Mucosa of rectum (tissue), 2 donors: Measurements from ENCODE around the gene SLC25A21.

Experiments
- H3K27ac ChIP-seq, 2 donors: one replicate each; pipeline ENCODE4 v1.7.0; 2013; ENCODE audit warnings: inconsistent platforms in 2 of 2, low read depth in 2 of 2, low read length in 2 of 2
- H3K27me3 ChIP-seq, 2 donors: one replicate each; pipeline ENCODE4 v1.7.0; 2013; ENCODE audit warnings: low read length in 2 of 2; ENCODE audit not compliant: control insufficient read depth in 2 of 2, insufficient read depth in 2 of 2
- H3K36me3 ChIP-seq, 2 donors: one replicate each; pipeline ENCODE4 v1.7.0; 2013; ENCODE audit warnings: low read length in 2 of 2; ENCODE audit not compliant: control insufficient read depth in 2 of 2, insufficient read depth in 2 of 2
- H3K4me1 ChIP-seq, 2 donors: one replicate each; pipeline ENCODE4 v1.7.0; 2013; ENCODE audit warnings: low read length in 2 of 2, mild to moderate bottlenecking in 1 of 2; ENCODE audit not compliant: control insufficient read depth in 2 of 2, insufficient read depth in 2 of 2
- H3K4me3 ChIP-seq, 2 donors: one replicate each; pipeline ENCODE4 v1.7.0; 2013; ENCODE audit warnings: low read length in 2 of 2
- H3K9ac ChIP-seq, 2 donors: one replicate each; pipeline ENCODE4 v1.7.0; 2013; ENCODE audit warnings: low read length in 2 of 2, low read depth in 1 of 2, mild to moderate bottlenecking in 1 of 2
- H3K9me3 ChIP-seq, 2 donors: one replicate each; pipeline ENCODE4 v1.7.0; 2013; ENCODE audit warnings: low read length in 2 of 2; ENCODE audit not compliant: control insufficient read depth in 2 of 2
- donor health status: healthy.
- donor health status: Normal muscosa, but diverticular disease.

SLC25A21 gene

DNA sequence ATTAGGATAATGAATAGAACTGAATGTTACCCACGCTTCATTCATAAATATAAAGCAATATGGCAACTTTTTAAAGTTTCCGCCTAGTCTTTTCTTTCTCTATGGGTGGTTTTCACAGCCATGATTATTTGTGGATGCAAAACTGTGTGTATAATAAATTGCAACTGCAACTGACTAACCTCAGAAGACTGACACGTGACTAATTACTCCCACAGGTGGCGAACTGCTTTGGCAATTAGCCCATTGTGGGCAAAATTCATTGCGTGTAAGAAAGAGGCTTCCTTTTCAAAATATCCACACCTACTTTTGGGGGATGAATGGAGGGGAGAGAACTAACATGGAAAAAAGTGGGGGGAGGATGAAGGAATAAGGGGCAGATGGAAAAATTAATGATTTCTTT lies 79.0 kb downstream of the SLC25A21 start:
- no peaks in the 10 kb centered on the region for H3K27me3 ChIP-seq
- H3K9ac ChIP-seq: no peak overlapping the region
- no peaks in the 10 kb centered on the region for H3K36me3 ChIP-seq
- no peak overlapping the region for H3K27ac ChIP-seq
- no peaks in the 10 kb centered on the region for H3K9me3 ChIP-seq
- H3K4me3 ChIP-seq: no peak overlapping the region
- H3K4me1 ChIP-seq: no peaks in the 10 kb centered on the region

GRCh38 chr14:37091651-37092050 lies 80.8 kb downstream of the SLC25A21 start:
- H3K4me1 ChIP-seq: no peaks in the 10 kb centered on the region
- no peaks in the 10 kb centered on the region for H3K36me3 ChIP-seq
- no peak overlapping the region for H3K9ac ChIP-seq
- H3K9me3 ChIP-seq: no peaks in the 10 kb centered on the region
- H3K4me3 ChIP-seq: no peak overlapping the region
- H3K27ac ChIP-seq: no peak overlapping the region
- H3K27me3 ChIP-seq: no peaks in the 10 kb centered on the region

DNA sequence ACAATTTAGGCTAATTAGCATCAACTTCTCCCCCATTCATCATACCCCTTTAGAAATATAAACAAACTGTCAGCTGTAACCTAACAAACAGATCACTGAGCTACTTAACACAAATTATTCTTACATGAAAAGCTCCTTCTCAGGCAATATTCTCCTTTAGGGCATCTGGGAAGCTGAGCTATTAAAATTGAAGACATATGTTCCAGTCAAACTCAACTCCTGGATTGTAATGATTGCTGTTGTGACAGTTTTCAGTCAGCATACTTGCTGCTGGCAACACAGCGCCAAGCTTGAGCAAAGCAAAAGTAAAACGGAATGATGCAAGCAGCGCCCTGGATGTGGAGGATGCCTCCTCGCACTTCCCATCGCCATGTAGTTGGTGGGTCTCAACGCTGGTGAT lies 82.4 kb downstream of the SLC25A21 start:
- no peaks in the 10 kb centered on the region for H3K4me1 ChIP-seq
- H3K9me3 ChIP-seq: no peaks in the 10 kb centered on the region
- no peak overlapping the region for H3K9ac ChIP-seq
- H3K27me3 ChIP-seq: no peaks in the 10 kb centered on the region
- no peak overlapping the region for H3K27ac ChIP-seq
- H3K4me3 ChIP-seq: no peak overlapping the region
- H3K36me3 ChIP-seq: no peaks in the 10 kb centered on the region

- Histone ChIP-seq H3K9me3 (no peaks in the 10 kb centered on the region), H3K27ac (no peak overlapping the region), H3K27me3 (no peaks in the 10 kb centered on the region), H3K36me3 (no peaks in the 10 kb centered on the region), H3K4me1 (no peaks in the 10 kb centered on the region), H3K9ac (no peak overlapping the region), H3K4me3 (no peak overlapping the region)
These were observed 83.0 kb downstream of the SLC25A21 start for GRCh38 chr14:37089410-37089809.

DNA sequence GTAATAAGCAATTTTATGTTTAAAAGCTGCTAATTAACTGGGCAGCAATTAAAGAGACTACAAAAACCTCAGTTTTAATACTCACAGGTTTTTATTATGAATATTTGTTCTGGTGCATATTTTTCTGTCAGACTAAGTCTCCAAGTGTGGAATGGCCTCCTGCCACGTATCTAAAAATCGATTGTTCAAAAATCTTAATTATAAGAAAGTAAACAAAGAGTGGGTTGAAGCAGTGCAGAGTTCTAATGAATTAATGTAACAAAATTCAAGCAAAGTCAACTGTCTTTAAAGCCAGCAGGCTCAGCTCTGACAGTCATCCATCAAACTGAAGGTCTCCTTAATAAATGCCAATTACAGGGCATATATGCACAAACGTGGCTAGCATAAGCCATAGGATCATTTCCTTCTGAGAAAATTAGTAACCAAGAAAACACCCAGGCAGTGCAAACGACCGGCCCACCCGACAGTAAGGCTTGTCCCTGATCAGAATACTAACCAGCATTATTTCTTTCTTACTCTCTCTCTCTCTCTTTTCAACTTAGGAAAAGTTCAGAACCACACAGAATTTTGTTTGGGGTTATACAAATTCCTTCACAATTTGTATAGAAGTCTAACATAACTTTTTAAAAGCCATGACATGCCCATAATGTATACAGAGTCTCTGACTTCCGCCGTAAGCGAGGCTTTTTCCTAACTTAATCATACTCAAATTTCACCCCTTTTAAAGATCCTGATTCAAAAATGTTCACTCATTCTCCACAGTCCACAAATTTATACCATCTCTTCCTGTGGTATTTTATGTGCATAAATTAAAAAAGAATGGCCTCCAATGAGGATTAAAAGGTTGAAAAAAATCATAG lies 83.8 kb downstream of the SLC25A21 start:
- H3K27me3 ChIP-seq: no peaks in the 10 kb centered on the region
- H3K9me3 ChIP-seq: no peaks in the 10 kb centered on the region
- H3K4me3 ChIP-seq: no peak overlapping the region
- H3K27ac ChIP-seq: no peak overlapping the region
- H3K4me1 ChIP-seq: no peaks in the 10 kb centered on the region
- H3K36me3 ChIP-seq: no peaks in the 10 kb centered on the region
- H3K9ac ChIP-seq: no peak overlapping the region

DNA sequence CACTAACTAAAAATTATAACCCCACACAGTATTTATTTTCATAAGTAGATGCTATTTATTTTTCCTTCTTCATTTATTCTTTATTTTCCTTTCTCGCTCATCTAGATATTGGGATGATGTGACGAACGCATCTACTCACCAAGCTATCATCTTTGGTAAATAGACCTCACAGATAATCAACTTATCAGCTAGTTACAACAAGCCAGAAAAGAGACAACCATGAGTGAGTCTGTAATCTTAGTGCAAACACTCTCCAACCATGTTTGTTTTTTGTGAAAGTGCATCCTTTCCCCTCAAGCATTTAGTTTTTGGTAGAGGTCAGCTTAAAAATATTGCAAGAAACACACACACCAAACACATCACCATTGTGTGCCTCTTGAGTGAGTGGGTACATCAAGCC lies 84.9 kb downstream of the SLC25A21 start:
- H3K4me1 ChIP-seq: no peaks in the 10 kb centered on the region
- H3K4me3 ChIP-seq: no peak overlapping the region
- H3K27ac ChIP-seq: no peak overlapping the region
- H3K9ac ChIP-seq: no peak overlapping the region
- H3K9me3 ChIP-seq: no peaks in the 10 kb centered on the region
- H3K36me3 ChIP-seq: no peaks in the 10 kb centered on the region
- no peaks in the 10 kb centered on the region for H3K27me3 ChIP-seq

- Histone ChIP-seq H3K27ac (no peak overlapping the region), H3K4me3 (no peak overlapping the region), H3K9me3 (peaks cover 0 to 2% of the 10 kb centered on the region in 2 donors)
These were observed 88.8 kb downstream of the SLC25A21 start for GRCh38 chr14:37083599-37083998.

GRCh38 chr14:37082449-37082848 lies 90.0 kb downstream of the SLC25A21 start:
- Histone ChIP-seq H3K27ac (no peak overlapping the region), H3K9me3 (peaks cover 0 to 2% of the 10 kb centered on the region in 2 donors), H3K4me3 (no peak overlapping the region), H3K4me1 (no peaks in the 10 kb centered on the region), H3K36me3 (no peaks in the 10 kb centered on the region), H3K9ac (no peak overlapping the region), H3K27me3 (no peaks in the 10 kb centered on the region)

More at GRCh38 chr14:37083599-37083998, 88.8 kb downstream of the SLC25A21 start:
- Histone ChIP-seq H3K36me3 (no peaks in the 10 kb centered on the region), H3K27me3 (no peaks in the 10 kb centered on the region), H3K9ac (no peak overlapping the region), H3K4me1 (no peaks in the 10 kb centered on the region)

DNA sequence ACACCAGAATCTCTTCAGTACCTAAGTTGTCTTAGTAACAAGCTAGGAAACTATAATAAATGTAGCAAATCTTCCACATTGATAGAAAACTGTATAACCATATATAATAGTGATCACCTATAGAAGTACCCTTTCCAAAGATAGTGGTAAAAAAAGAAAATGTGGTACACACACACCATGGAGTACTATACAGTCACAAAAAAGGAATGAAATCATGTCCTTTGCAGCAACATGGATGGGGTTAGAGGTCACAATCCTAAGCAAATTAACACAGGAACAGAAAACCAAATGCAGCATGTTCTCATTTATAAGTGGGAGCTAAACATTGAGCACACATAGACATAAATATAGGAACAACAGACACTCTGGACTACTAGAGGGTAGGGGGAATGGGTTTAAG lies 90.5 kb downstream of the SLC25A21 start:
- Histone ChIP-seq H3K9ac (no peak overlapping the region), H3K9me3 (peaks cover 0 to 2% of the 10 kb centered on the region in 2 donors), H3K4me1 (no peaks in the 10 kb centered on the region), H3K27ac (no peak overlapping the region), H3K36me3 (no peaks in the 10 kb centered on the region), H3K27me3 (no peaks in the 10 kb centered on the region), H3K4me3 (no peak overlapping the region)

DNA sequence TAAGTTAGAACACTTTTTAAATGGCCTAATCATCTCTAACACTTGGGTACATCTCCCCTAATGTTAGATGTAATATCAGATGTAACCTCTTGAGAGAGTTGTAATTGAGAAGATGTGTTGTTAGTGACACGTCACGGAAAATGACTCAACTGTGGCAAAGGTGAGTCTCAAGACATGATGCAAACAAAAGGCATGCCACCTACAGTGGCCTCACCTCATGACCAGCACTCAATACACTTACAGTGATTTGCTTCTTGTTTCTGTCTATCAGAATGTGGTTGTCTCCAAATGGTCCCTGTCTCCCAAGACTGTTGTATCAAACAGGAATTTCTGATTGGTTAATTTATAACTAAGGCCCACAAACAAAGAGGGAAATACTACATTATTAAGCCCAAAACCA lies 91.2 kb downstream of the SLC25A21 start:
- H3K9ac ChIP-seq: no peak overlapping the region
- no peaks in the 10 kb centered on the region for H3K4me1 ChIP-seq
- H3K4me3 ChIP-seq: no peak overlapping the region
- no peaks in the 10 kb centered on the region for H3K27me3 ChIP-seq
- no peaks in the 10 kb centered on the region for H3K36me3 ChIP-seq
- no peak overlapping the region for H3K27ac ChIP-seq
- H3K9me3 ChIP-seq: peaks cover 0 to 2% of the 10 kb centered on the region in 2 donors
